ENCODE results near the gene SOX8.

SOX8 gene

GRCh38 chr16:975291-975690, 6.3 kb upstream of the SOX8 start:
- Histone ChIP-seq H3K79me2 (ENCODE audit: insufficient read depth, low read length) (no peaks in the 10 kb centered on the region), H3K4me3 (ENCODE audit: insufficient read depth, low read length, poor library complexity, severe bottlenecking) (no peak overlapping the region), H4K20me1 (ENCODE audit: low read depth, low read length) (no peaks in the 10 kb centered on the region), H3K9me3 (ENCODE audit: insufficient read depth, low read length) (no peaks in the 10 kb centered on the region), H3F3A (ENCODE audit: insufficient read depth) (peaks cover 8% of the 10 kb centered on the region; the same call in 1 of the 2 replicates), H3K4me2 (ENCODE audit: low read depth, low read length, poor library complexity, severe bottlenecking) (no peak overlapping the region), H3K9ac (ENCODE audit: low read length) (no peak overlapping the region), H3K36me3 (ENCODE audit: low read length) (no peaks in the 10 kb centered on the region), H3K27me3 (ENCODE audit: low read length) (no peaks in the 10 kb centered on the region), H3K27ac (ENCODE audit: low read depth, low read length) (no peak overlapping the region), H3K9me2 (replicated peaks; ENCODE audit: insufficient read depth, low read length) (no peaks in the 10 kb centered on the region), H2AFZ (ENCODE audit: low read depth, low read length, severe bottlenecking) (no peak overlapping the region)
- TF ChIP-seq EZH2phosphoT487 (conservative IDR thresholded peaks at IDR 0.05; ENCODE audit: low read length): no peak
- no peak for TF ChIP-seq CTCF (IDR thresholded peaks at IDR 0.05; ENCODE audit: insufficient read depth, low read length, poor library complexity, severe bottlenecking)

- no peak overlapping the region for H3K4me2 ChIP-seq (ENCODE audit: low read depth, low read length, poor library complexity, severe bottlenecking)
- H3K27me3 ChIP-seq (ENCODE audit: low read length): no peaks in the 10 kb centered on the region
- no peak overlapping the region for H2AFZ ChIP-seq (ENCODE audit: low read depth, low read length, severe bottlenecking)
- no peak overlapping the region for H3K27ac ChIP-seq (ENCODE audit: low read depth, low read length)
- H3K36me3 ChIP-seq (ENCODE audit: low read length): no peaks in the 10 kb centered on the region
- TF ChIP-seq CTCF (IDR thresholded peaks at IDR 0.05; ENCODE audit: insufficient read depth, low read length, poor library complexity, severe bottlenecking): no peak
- no peak for TF ChIP-seq EZH2phosphoT487 (conservative IDR thresholded peaks at IDR 0.05; ENCODE audit: low read length)
- H3K9me3 ChIP-seq (ENCODE audit: insufficient read depth, low read length): no peaks in the 10 kb centered on the region
- H3K4me3 ChIP-seq (ENCODE audit: insufficient read depth, low read length, poor library complexity, severe bottlenecking): no peak overlapping the region
- H3K9me2 ChIP-seq (replicated peaks; ENCODE audit: insufficient read depth, low read length): no peaks in the 10 kb centered on the region
- no peaks in the 10 kb centered on the region for H3K79me2 ChIP-seq (ENCODE audit: insufficient read depth, low read length)
- no peaks in the 10 kb centered on the region for H4K20me1 ChIP-seq (ENCODE audit: low read depth, low read length)
- H3K9ac ChIP-seq (ENCODE audit: low read length): no peak overlapping the region
- H3F3A ChIP-seq (ENCODE audit: insufficient read depth): peaks cover 8% of the 10 kb centered on the region; the same call in 1 of the 2 replicates
These were observed 5.1 kb upstream of the SOX8 start for GRCh38 chr16:976389-976931.

GRCh38 chr16:977081-977701, 4.4 kb upstream of the SOX8 start:
- TF ChIP-seq EZH2phosphoT487 (conservative IDR thresholded peaks at IDR 0.05; ENCODE audit: low read length): no peak
- TF ChIP-seq CTCF (IDR thresholded peaks at IDR 0.05; ENCODE audit: insufficient read depth, low read length, poor library complexity, severe bottlenecking): no peak
- Histone ChIP-seq H3K27ac (ENCODE audit: low read depth, low read length) (no peak overlapping the region), H3F3A (ENCODE audit: insufficient read depth) (peaks cover 8% of the 10 kb centered on the region; the same call in 1 of the 2 replicates), H3K9me2 (replicated peaks; ENCODE audit: insufficient read depth, low read length) (no peaks in the 10 kb centered on the region), H3K27me3 (ENCODE audit: low read length) (no peaks in the 10 kb centered on the region), H3K79me2 (ENCODE audit: insufficient read depth, low read length) (no peaks in the 10 kb centered on the region), H3K36me3 (ENCODE audit: low read length) (no peaks in the 10 kb centered on the region), H3K9ac (ENCODE audit: low read length) (no peak overlapping the region), H2AFZ (ENCODE audit: low read depth, low read length, severe bottlenecking) (no peak overlapping the region), H4K20me1 (ENCODE audit: low read depth, low read length) (no peaks in the 10 kb centered on the region), H3K9me3 (ENCODE audit: insufficient read depth, low read length) (no peaks in the 10 kb centered on the region), H3K4me3 (ENCODE audit: insufficient read depth, low read length, poor library complexity, severe bottlenecking) (no peak overlapping the region), H3K4me2 (ENCODE audit: low read depth, low read length, poor library complexity, severe bottlenecking) (no peak overlapping the region)

Data from SU-DHL-6 (cell line).